DND-41 (cell line): ENCODE data around the gene ILF3.

Experiments
- CTCF ChIP-seq: IDR thresholded peaks from 2 replicates; pipeline ENCODE4 v1.5.1; 2012; ENCODE audit warnings: borderline replicate concordance, low read length, moderate library complexity, mild to moderate bottlenecking; ENCODE audit not compliant: poor library complexity, severe bottlenecking; ENCODE audit errors: extremely low read depth
- EZH2 ChIP-seq: IDR thresholded peaks from 3 replicates; pipeline ENCODE4 v1.6.1; 2012; ENCODE audit warnings: borderline replicate concordance, low read depth, mild to moderate bottlenecking, moderate library complexity, low read length, inconsistent platforms; ENCODE audit not compliant: severe bottlenecking

DNA sequence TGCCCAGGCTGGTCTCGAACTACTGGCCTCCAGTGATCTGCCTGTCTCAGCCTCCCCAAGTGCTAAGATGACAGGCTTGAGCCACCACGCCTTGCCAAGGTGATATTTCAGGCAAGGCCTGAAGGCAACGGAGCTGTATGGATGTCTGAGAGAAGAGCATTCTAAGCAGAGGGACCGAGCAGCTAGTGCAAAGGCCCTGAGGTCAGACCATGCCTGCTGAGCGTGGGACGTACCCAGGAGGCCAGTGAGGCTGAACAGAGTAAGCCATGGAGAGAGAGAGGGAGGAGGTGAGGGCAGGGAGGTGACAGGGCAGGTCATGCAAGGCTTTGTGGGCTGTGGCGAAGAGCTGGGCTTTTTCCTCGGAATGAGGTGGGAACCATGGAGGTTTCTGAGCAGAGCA lies 32.2 kb upstream of the ILF3 start:
- TF ChIP-seq EZH2 (no peak), CTCF (no peak)
